Jurkat, Clone E6-1 (cell line): ENCODE measurements around the gene OXTR. TPM values are rescaled to one million over a fixed set of nuclear protein-coding genes. Genes with fewer than 3 reads are reported as not detected.

Experiments used
- DNase-seq: peaks from one replicate; pipeline ENCODE4 v3.0.0-alpha.2; 2011; ENCODE audit warnings: low read depth, low spot score
- H3K4me3 ChIP-seq: 2 replicates; pipeline ENCODE4 v1.5.1; 2011; ENCODE audit warnings: mild to moderate bottlenecking, low read length, control low read depth, moderate library complexity
- polyA plus RNA-seq: library from polyadenylated mRNA; unstranded; fragments of >200 nt; gene quantifications from one replicate; pipeline ENCODE4 v1.2.1, GENCODE V29; 2012; ENCODE audit warnings: missing spikeins; ENCODE audit not compliant: insufficient read length, insufficient read depth

OXTR gene
- 0.98 TPM for polyA plus RNA-seq

DNA sequence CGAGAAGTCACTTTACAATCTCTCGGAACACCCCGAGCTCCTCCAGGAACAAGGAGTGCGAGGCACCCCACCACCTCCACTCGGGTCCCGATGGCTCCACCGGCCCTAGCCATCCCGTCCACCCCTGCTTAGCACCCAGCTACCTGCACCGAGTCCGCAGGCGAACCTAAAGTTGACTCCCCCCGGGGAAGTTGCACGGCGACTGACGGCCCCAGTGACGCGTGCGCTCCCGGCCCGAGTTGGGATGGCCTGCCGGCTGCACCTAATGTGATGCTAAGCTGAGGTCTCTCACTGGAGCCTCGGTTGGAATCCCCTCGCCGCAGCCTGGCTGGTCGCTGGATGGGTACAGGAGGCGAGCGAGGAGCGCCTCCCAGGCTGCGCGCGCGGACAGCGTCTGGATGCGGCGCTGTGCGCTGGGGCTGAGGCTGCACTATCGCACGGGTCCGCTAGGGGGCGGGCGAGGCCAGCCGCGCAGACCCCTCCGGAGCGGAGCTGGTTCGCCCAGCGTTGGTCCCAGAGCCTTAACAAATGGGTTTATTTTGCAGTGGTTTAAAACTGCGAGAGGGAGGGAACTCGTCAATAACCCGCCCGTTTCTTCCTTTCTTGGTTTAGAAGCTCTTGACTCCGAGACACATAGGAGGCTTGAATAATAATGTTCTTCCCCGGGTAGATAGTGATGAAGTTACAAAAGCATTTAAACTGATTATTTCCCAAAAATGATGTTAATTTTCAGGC is at the start of gene OXTR:
TSS of gene OXTR (minus strand) at position 526 of the 735 bp plus-strand sequence. CDS start 1,426 bp downstream, outside the sequence.
- H3K4me3 ChIP-seq, result peak within 1 kb of the TSS; percentile 13
- DNase-seq, result peak; percentile 16

DNA sequence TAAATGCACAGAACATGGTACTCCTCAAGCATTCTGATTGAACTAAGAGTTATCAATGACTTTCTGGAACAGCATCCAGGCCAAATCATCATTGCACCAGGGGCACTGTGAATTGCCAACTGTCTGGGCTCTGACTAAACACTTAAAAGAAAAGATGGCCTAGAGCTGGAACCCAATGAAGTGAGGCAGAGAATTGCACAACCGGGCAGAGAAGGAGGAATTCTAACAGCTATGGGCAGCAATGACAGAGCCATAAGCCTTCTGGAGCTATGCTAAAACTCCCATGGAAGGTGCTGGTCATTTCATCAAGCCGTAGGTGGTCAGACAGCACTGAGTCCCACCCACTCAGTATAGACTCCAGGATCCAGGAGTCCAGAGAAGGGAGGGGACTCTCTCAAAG is 48.1 kb upstream of the OXTR start:
- no peak for DNase-seq
- no peak overlapping the region for H3K4me3 ChIP-seq

DNA sequence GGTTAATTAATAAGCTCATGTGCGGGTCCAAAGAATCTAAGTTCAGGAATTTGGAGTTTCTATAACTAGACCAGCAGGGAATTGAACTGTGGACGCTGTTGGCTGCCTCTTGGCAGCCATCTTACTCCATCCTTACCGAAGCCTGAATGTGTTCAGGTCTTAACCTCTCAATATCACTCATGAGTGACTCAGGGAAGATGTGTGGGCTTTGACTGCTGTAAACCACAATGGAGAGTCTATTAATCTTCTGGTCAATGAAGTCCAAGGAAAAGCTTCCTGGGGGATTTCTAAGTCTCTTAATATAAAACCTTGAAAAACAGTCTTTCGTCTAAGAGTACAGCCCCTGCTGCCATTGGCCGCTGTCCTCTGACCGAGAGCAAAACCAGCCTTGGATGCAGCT is 46.7 kb upstream of the OXTR start:
- no peak for DNase-seq
- no peak overlapping the region for H3K4me3 ChIP-seq

- no peak overlapping the region for H3K4me3 ChIP-seq
Measured at GRCh38 chr3:8813411-8813810, 44.0 kb upstream of the OXTR start.

GRCh38 chr3:8810561-8810960 is 41.1 kb upstream of the OXTR start:
- no peak overlapping the region for H3K4me3 ChIP-seq
- DNase-seq, result no peak

More at GRCh38 chr3:8813411-8813810, 44.0 kb upstream of the OXTR start:
- no peak for DNase-seq

- H3K4me3 ChIP-seq, result no peak overlapping the region
Measured at GRCh38 chr3:8805774-8806173, 36.4 kb upstream of the OXTR start.

GRCh38 chr3:8802256-8802655 is 32.8 kb upstream of the OXTR start:
- no peak for DNase-seq
- H3K4me3 ChIP-seq, result no peak overlapping the region

More at GRCh38 chr3:8805774-8806173, 36.4 kb upstream of the OXTR start:
- no peak for DNase-seq

GRCh38 chr3:8800016-8800415 is 30.6 kb upstream of the OXTR start:
- no peak overlapping the region for H3K4me3 ChIP-seq
- no peak for DNase-seq

- DNase-seq, result no peak
- H3K4me3 ChIP-seq, result no peak overlapping the region
Measured at GRCh38 chr3:8794247-8794646, 24.8 kb upstream of the OXTR start.

DNA sequence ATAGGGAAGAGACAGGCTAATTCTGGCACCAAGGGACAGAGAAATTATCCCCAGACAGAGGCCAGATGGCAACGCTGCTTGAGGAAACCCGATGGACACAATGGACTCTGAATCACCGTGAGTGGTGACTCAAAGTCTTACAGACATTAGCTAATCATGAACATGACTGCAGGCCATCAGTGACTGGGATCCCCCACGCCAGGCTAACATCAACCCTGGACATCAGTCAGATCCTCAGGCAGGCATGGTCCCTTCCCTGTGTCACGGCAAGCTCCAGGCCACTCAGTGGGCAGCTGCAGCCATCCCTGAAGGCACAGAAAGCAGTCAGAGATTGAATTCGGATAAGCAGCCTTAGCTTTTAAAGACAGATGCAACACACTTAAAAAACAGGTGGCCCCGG is 23.8 kb upstream of the OXTR start:
- H3K4me3 ChIP-seq, result no peak overlapping the region
- DNase-seq, result no peak

DNA sequence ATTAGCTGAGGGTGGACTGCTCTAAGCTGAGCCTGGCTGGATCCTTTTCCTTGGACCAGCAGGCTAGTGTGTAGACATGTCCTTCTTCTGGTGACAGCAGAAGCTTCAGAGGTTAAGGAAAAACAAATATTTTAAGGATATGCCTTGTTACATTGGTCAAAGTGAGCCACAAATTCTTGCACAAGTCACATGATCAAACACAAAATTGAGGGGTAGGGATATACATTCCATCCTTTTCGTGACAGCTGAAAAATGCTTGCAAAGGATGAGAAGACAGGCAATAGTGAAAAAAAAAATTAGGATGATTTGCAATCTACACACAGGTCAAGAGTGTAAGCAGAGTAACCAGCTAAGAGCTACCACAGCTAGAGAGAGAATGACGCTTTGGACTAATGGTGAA is 21.1 kb upstream of the OXTR start:
- DNase-seq, result no peak
- no peak overlapping the region for H3K4me3 ChIP-seq

- no peak overlapping the region for H3K4me3 ChIP-seq
- no peak for DNase-seq
Measured at GRCh38 chr3:8784676-8785435, 15.4 kb upstream of the OXTR start.

- H3K4me3 ChIP-seq, result no peak overlapping the region
- DNase-seq, result no peak
Measured at GRCh38 chr3:8780279-8780678, 10.9 kb upstream of the OXTR start.

- no peak overlapping the region for H3K4me3 ChIP-seq
- no peak for DNase-seq
Measured at GRCh38 chr3:8778475-8778874, 9.1 kb upstream of the OXTR start.

DNA sequence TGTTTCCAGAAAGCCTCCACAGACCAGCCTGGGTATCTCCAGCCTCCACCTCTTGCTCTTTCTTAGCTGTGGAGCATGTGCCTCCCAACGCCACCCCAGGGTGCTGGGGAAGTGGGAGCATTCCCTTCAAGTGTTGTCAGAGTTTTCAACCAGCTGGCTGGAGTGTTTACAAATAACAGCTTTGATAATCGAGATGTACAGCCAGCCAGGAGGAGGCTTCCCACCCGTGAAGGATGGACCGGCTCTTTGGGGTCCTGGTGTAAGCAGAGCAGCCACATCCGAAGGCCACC is 8.5 kb upstream of the OXTR start:
- DNase-seq, result no peak
- no peak overlapping the region for H3K4me3 ChIP-seq

DNA sequence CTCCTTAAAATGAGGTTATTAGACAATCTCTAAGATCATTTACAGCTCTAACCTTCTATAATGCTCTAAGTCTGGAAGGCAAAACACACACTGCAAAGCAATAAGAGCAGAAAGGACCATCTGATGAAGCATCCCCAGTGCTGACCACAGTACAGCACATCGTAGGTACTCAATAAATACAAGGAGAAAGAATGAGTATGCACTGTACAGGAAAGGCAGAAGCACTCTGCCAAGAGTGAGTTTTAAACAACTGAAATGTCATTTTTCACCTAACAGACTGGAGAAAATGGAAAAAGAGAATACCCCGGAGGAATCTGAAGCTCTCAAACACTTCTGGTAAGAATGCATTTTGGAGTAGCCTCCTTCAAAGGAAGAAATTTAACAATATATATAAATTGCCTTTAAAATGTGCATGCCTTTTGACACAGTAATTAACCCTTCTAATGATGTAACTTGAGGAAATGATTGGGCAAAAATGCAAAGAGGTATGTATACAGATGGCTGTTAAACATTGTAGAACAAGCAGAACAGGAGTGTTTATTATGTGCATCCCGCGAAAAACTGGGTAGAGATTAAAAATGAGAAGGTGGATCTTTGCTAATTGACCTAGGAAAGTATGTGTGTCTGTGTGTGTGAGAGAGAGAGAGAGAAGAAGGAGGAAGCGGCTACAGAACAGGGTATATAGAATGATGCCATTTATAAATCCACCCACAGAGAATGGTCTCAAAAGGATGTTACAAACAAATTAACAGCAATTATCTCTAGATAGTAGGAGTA is 8.0 kb upstream of the OXTR start:
- no peak for DNase-seq

GRCh38 chr3:8776406-8776805 is 7.0 kb upstream of the OXTR start:
- H3K4me3 ChIP-seq, result no peak overlapping the region
- no peak for DNase-seq

More for the DNA sequence above, 8.0 kb upstream of the OXTR start:
- no peak overlapping the region for H3K4me3 ChIP-seq

GRCh38 chr3:8775602-8776001 is 6.2 kb upstream of the OXTR start:
- DNase-seq, result no peak
- H3K4me3 ChIP-seq, result no peak overlapping the region

- H3K4me3 ChIP-seq, result no peak overlapping the region
- DNase-seq, result no peak
Measured at GRCh38 chr3:8775181-8775580, 5.8 kb upstream of the OXTR start.

GRCh38 chr3:8773941-8774542 is 4.6 kb upstream of the OXTR start:
- no peak overlapping the region for H3K4me3 ChIP-seq
- no peak for DNase-seq
